ENCODE results near the gene CYSTM1.

CYSTM1 gene

DNA sequence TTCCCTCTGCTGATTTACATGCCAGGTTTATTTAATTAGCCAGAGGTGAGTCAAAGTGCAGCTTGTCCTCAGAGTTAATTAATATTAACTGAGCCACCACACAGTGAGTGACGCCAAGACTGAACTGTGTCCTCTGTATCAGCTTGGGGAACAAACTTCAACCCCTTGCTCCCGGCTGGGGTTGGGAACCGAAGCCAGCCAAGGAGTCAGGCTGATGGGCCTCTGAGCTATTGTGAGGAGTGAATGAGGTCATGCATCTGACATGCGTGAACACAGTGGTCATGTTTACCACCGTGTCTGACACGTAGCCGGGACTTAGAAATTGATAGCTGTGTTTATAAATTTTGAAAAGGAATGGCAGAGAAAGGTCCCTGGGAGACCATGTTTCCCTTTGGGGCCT lies 32.1 kb upstream of the CYSTM1 start:
- no peak overlapping the region for H3K27ac ChIP-seq
- no peak for DNase-seq (ENCODE audit: low spot score)
- no peak for TF ChIP-seq CTCF (IDR thresholded peaks at IDR 0.05)
- H3K4me3 ChIP-seq = no peak overlapping the region

GRCh38 chr5:140143521-140144258 lies 31.3 kb upstream of the CYSTM1 start:
- no peak for DNase-seq (ENCODE audit: low spot score)
- Histone ChIP-seq H3K4me3 (no peak overlapping the region), H3K27ac (no peak overlapping the region)
- TF ChIP-seq CTCF (IDR thresholded peaks at IDR 0.05) = no peak

DNA sequence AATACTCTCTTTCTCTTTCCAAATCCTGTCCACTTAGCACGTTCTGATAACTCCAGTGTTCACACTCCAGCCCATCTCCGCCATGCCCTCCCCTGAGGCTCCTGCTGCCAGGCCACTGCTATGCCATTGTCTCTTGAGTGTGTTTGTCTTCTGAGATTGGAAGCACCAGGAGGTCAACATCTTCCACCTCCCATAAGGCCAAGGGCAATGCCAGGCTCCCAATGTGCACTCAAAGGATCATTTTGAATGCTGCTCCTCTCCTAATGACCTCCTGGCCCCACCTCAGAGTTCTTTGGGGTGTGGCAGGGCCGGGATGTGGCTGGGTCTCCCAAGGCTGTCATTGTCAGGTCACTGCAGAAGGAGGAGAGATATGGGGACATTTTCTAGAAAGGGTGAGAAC lies 29.7 kb upstream of the CYSTM1 start:
- no peak for TF ChIP-seq CTCF (IDR thresholded peaks at IDR 0.05)
- peak overlapping the region; percentile 70 for H3K4me3 ChIP-seq
- no peak for DNase-seq (ENCODE audit: low spot score)
- H3K27ac ChIP-seq = no peak overlapping the region

DNA sequence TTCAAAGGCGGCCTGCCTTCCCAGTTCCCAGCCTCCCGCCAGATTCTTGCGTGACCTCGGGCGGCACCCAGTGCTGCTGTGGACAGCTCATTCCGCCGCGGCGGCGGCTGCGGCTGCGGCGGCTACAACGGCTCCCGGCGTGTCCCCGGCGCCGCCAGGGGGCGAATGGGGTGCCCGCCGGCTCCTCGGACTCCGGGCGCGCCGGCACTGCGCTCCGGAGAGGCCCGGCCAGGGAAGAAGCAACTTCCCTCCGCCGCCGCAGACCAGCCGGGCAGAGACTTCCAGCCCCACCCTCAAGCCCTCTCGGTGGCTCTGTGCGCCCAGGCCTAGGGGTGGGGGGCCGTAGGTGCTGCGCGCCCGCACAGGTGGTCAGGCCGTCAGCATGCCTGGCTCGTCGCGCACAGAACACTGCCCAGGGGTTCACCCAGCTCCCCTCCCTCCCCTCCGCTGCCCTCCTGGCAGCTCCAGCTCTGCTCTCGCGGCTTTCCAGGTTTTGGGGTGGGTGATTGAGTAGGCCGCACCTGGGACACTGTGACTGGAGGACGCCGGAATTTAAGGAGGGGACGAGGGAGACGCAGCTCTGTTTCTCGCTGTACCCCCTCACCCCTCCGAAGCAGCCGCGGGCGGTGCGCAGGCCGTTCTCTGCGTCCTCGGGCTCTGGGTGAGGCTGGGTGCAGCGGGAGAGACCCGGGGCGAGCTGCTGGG lies 29.0 kb upstream of the CYSTM1 start:
- peak; percentile 79 for TF ChIP-seq CTCF (IDR thresholded peaks at IDR 0.05)
- DNase-seq (ENCODE audit: low spot score) = peak; percentile 80
- H3K27ac ChIP-seq = no peak overlapping the region
- H3K4me3 ChIP-seq = peak overlapping the region; percentile 70

DNA sequence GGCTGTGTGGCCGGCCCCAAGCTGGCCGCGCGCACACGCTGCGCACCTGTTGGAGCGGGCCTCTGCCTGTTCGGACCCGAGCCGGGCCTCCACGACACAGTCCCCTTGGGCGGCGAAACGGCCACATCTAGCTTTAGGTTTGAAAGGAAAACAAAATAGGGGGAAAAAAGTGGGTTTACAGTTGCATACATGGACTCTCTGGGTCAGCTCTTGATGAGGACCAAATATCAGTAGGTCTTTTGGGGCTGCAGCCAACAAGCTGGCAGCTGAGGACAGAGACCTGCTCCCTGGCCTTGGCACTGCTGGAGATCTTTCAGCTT lies 28.5 kb upstream of the CYSTM1 start:
- no peak for TF ChIP-seq CTCF (IDR thresholded peaks at IDR 0.05)
- peak overlapping the region; percentile 70 for H3K4me3 ChIP-seq
- no peak for DNase-seq (ENCODE audit: low spot score)
- H3K27ac ChIP-seq = no peak overlapping the region

GRCh38 chr5:140147460-140147859 lies 27.5 kb upstream of the CYSTM1 start:
- H3K4me3 ChIP-seq = no peak overlapping the region
- no peak for DNase-seq (ENCODE audit: low spot score)
- no peak for TF ChIP-seq CTCF (IDR thresholded peaks at IDR 0.05)
- H3K27ac ChIP-seq = no peak overlapping the region

- DNase-seq (ENCODE audit: low spot score) = no peak
- no peak for TF ChIP-seq CTCF (IDR thresholded peaks at IDR 0.05)
- Histone ChIP-seq H3K27ac (no peak overlapping the region), H3K4me3 (no peak overlapping the region)
Measured at GRCh38 chr5:140148508-140148907, 26.5 kb upstream of the CYSTM1 start.
